ENCODE results near the gene BFAR. TPM values are rescaled to one million over a fixed set of nuclear protein-coding genes. Genes with fewer than 3 reads are reported as not detected.
"Not testable (repeated sequence)": the region's sequence is repeated elsewhere in the genome, so short reads cannot be mapped to it uniquely, and the experiment has no call there.

Gene BFAR
- polyA plus RNA-seq, 12 donors, result 43.9 to 64.1 (median 54.2) TPM; not detected in 1

DNA sequence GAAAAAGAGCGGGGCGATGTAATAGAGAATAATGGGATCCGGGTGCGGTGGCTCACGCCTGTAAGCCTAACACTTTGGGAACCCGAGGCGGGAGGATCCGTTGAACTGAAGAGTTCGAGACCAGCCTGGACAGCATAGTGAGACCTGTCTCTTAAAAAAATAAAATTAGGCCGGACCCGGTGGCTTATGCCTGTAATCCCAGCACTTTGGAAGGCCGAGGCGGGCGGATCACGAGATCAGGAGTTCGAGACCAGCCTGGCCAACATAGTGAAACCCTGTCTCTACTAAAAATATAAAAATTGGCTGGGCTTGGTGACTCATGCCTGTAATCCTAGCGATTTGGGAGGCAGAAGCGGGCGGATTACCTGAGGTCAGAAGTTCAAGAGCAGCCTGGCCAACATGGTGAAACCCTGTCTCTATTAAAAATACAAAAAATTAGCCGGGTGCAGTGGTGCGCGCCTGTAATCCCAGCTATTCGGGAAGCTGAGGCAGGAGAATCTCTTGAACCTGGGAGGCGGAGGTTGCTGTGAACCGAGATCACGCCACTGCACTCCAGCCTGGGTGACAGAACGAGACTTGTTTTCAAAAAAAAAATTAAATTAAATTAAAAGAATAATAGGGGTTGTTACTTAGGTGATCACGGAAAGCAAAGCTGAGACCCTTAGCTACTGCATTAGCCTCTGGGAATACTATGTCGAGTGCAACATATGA lies 2.0 kb upstream of the BFAR start:
- not testable (repeated sequence) for DNase-seq

DNA sequence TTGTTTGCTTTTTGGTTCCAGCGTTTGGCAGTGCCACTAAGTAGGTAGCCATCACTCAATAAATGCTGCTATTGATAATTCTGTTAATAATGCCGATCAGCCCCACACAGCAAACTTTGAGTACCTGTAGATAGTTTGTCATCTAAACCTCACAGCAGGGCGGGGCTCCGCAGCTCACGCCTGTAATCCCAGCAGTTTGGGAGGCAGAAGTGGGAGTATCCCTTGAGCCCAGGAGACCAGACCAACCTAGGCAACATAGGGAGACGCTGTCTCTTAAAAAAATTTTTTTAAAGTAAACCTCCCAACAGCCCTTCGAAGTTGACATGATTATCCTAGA lies 1.6 kb downstream of the BFAR start:
- DNase-seq, result no peak

DNA sequence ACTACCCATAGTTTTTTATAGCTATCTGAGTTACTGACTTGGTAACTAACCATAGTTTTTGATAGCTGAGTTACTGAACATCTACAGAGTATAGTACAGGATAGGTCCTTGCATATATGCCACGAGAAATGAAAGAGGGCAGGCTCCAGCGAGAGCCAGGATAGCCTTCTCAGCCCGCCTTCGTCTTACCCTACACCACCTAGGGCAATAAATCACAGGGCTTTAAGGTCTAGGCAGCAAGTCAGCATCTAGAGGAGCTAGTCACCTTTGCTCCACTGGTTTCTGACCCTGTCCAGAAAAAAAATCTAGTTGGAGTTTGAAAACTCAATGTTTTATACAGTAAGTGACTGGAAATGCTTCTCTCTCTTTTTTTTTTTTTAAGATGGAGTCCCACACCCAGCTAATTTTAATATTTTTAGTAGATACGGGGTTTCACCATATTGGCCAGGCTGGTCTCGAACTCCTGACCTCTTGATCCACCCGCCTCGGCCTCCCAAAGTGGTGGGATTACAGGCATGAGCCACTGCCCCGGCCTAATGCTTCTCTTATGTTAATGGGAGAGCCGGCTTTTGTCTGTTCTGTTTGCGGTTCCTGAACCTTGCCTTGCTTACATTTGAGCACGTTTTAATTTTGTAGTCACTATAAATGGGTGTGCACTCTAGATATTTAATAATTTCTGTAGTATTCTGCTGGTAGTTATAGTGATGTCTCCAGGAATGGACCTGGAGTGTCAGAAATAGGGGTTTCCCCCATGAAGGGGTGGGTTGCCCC lies 2.8 kb downstream of the BFAR start:
- DNase-seq, result no peak

DNA sequence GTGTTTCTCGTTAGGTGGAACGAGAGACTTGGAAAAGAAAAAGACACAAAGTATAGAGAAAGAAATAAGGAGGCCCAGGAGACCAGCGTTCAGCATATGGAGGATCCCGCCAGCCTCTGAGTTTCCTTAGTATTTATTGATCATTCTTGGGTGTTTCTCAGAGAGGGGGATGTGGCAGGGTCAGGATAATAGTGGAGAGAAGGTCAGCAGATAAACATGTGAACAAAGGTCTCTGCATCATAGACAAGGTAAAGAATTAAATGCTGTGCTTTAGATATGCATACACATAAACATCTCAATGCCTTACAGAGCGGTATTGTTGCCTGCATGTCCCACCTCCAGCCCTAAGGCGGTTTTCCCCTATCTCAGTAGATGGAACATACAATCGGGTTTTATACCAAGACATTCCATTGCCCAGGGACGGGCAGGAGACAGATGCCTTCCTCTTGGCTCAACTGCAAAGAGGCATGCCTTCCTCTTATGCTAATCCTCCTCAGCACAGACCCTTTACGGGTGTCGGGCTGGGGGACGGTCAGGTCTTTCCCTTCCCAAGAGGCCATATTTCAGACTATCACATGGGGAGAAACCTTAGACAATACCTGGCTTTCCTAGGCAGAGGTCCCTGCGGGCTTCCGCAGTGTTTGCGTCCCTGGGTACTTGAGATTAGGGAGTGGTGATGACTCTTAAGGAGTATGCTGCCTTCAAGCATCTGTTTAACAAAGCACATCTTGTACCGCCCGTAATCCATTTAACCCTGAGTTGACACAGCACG lies 3.6 kb downstream of the BFAR start:
- DNase-seq, result not testable (repeated sequence)

DNA sequence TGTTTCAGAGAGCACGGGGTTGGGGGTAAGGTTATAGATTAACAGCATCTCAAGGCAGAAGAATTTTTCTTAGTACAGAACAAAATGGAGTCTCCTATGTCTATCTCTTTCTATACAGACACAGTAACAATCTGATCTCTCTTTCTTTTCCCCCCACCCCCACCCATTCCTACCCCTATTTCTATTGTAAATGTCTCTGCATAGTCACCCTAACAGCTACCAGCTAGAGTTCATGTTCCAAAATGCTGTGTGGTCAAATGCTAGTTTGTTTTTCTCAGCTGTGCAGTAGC lies 4.1 kb downstream of the BFAR start:
- not testable (repeated sequence) for DNase-seq

DNA sequence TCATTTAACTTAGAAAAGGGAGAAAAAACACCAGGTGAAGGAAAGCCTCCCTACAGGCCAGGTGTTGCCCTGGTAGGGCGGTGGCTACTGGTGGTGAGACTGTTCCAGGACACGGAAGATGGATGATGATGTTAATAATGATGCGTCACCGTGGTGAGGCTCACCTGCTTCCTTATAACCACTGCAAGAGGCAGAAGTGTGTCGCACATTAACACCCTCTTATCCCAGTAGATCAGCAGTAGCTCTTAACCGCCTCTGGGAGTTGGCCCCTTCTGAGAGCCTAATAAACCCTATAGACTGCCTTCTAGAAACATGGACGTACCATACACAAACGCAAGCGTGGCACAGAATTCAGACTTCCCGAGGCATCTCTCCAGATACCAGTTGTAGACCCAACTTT lies 7.8 kb downstream of the BFAR start:
- no peak for DNase-seq

DNA sequence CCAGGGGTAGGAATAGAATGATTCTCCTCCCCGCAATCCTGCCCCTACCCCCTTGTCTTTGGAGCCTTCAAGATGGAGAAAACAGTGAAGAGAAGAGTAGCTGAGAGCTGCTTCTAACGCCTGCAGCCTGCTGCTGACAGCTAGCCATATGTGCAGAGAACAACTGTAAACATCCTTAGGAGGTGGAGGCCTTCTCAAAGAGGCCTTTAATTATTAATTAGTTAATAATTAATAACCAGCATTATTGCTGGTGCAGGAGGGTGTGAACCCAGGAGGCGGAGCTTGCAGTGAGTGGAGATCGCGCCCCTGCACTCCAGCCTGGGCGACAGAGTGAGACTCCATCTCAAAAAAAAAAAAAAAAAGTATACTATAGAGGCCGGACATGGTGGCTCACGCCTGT lies 8.5 kb downstream of the BFAR start:
- DNase-seq, result no peak

DNA sequence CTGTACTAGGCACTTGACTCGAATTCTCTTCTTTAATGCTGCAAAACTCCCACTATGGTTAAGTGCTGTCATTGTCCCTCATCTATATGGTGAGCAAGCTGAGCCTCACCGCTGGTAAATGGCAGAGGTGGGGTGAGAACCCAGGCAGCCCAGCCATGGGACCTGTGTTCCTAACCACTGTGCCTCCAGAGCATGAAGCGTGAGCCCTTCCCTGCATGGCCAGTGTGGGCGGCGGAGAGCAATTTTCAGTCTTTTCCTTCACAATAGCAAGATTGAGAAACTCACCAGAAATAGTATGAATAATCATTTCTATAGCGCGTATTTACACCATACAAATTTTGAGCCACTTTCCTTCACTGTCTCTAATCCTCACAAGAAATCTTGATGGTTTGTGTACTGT lies 9.2 kb downstream of the BFAR start:
- no peak for DNase-seq

DNA sequence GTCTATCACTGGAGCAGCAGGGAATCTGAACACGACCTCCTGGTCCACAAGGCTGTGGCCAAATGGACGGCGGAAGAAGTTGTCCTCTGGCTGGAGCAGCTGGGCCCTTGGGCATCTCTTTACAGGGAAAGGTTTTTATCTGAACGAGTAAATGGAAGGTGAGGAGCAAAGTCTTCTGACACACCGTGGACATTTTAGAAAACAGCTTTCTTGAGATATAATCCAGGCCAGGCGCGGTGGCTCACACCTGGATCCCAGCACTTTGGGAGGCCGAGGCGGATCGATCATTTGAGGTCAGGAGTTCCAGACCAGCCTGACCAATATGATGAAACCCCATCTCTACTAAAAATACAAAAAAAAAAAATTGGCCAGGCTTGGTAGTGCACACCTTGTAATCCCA lies 17.1 kb downstream of the BFAR start:
- no peak for DNase-seq

DNA sequence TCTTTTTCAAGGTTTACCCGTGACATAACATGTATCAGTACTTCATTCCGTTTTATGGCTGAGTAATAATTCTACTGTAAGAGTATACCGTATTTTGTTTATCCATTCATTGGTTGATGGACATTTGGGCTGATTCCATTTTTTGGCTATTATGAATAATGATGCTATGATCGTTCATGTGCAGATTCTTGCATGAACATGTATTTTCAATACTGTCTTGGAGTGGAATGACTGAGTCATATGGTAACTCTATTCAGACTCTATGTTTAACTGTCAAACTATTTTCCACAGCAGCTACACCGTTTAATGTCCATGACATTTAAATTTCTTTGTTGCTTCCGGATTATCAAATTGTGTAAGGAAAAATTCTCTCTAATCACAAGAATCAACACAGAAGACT lies 17.9 kb downstream of the BFAR start:
- no peak for DNase-seq

DNA sequence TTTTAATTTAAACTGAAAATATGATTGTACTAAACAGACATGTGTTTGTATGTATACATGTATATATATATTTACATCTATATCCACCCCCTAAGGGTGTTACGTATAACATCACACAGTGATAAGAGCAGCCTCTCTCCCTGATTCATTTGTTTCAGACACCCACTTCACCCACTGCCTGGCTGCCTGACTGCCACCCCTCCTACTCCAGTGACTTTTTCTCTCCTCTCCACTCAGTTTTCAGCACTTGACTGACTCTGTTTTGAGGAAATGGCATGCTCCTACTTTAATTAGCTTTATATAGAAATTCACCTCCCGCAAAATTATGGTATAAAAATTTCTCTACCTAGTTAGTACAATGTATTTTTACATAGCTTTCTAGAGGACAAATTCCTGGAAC lies 20.0 kb downstream of the BFAR start:
- no peak for DNase-seq

DNA sequence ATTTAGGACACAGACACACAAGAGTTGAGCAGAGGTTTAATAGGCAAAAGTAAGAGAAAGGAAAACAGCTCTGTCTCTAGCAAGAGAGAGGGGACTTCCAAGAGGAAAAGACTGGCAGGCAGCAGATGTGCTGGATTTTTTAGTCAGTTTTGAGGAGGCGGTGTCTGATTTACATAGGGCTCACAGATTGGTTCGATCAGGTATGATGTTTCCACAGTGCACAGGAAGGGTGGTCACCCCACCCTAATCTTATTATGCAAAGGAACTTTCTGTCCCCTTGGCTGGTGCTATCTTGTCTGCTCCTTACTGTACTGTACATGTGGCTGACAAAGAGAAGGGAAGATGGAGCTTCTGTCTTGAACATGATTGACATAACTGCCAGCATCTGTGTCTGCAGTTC lies 25.3 kb downstream of the BFAR start:
- no peak for DNase-seq

DNA sequence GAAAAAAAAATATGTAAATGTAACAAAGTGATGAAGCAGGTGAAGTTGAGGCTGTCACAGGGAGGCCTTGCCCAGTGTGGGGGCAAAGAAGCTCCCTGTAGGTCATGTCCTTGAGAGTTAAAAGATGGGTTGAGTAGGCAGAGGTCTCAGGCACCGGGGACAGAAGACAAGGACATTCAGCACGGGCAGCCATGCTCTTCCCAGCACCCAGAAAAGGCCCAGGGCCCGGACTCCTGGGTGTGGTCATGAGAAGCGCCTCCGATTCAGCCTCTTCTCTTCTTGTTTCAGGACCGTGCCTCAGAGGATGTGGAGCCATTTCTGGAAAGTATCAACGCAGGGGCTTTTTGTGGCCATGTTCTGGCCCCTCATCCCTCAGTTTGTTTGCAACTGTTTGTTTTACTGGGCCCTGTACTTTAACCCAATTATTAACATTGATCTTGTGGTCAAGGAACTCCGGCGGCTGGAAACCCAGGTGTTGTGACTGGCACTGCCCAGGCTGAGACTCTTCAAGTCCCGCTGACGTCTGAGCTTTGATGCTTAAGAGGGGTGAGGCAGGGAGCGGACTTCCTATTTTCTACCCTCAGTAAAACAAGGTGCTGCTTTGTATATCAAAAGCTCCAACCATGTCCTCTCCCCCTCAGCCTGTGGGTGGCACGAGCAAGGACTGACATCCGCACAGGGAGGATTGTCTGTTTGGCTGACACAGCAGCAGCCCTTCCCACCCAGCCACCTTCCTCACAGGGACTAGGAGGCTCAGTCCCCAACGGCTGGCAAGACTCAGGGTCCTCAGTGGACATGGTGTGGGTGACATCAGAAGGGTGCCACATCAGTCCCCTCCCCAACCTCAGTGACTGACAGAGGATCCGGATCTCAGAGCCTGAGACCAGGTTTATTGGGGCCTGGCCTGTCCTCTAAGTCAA lies 34.9 kb downstream of the BFAR start:
- DNase-seq, result no peak

DNA sequence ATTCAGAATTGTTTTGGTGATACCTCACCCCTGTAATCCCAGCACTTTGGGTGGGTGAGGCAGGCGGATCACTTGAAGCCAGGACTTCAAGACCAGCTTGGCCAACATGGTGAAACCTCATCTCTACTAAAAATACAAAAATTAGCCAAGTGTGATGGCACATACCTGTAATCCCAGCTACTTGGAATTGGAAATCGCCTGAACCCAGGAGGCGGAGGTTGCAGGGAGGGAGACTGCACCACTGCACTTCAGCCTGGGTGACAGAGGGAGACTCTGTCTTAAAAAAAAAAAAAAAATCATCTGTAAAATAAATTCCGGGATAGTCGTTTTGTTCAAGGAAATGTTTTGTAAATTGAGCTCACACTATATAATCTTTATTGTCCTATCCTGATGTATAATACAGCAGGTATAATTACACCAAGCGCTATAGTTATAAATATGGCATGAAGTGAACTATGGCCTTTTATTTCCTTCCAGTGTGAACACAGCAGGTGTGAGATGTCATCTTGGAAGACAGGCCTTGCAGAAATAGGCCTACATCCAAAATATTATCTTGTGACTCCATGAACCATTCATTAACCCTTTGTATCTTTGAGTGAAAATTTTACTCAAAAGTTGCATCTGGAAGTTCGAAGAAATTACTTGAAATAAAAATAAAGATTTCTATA lies 35.9 kb downstream of the BFAR start:
- no peak for DNase-seq

DNA sequence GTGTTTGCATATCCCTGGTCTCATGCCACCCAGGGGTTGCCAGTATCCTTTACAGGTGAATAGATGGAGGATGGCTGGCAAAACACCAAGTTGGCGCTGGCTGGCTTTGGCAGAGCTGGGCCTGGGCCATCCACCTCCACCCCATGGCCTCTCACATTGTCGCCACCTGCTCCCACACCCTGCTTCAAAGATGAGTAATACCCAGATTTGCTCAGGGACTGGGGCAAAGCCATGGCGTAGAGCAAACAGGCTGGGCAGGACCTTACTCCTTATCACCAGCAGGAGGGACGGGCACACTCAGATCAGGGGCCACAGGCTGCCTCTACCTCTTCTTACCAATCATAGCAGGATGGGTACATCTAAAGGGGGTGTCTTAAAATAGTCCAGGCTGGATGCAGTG lies 37.0 kb downstream of the BFAR start:
- no peak for DNase-seq

DNA sequence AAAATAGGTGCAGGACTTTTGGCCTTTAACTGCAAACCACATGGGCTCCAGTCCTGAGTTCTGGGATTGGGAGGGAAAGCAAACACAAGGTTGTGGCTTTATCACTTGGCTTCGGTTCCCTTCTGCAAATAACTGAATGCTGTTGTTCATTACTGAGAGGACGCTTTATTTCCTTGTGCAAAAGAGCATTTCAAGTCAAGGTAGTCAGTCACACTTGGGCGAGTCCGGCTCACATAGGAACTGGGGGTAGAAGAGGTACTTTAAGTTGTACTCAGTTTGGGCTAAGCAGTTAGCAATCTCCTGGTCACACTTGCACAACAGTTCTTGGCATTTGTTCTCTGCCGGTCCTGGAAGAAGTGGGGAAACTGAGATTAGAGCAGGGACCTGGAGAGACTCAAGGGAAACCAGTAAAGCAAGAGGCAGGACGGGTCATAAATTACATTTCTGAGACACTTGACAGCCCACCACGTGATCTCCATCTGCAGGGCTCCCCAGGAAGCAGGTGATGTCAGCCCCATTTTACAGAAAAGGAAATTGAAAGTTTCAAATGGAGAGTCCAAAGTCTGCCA lies 39.7 kb downstream of the BFAR start:
- no peak for DNase-seq

DNA sequence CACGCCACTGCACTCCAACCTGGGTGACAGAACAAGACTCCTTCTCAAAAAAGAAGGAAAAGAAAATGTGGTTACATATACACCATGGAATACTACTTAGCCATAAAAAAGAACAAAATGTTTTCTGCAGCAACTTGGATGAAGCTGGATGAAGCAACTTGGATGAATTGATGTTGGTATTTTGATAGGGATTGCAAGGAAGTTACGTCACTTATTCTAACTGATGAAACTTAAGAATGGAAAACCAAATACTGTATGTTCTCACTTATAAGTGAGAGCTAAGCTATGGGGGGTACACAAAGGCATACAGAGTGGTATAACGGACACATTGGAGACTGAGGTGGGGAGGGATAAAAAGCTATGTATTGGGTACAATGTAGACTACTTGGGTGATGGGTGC lies 43.9 kb downstream of the BFAR start:
- no peak for DNase-seq

DNA sequence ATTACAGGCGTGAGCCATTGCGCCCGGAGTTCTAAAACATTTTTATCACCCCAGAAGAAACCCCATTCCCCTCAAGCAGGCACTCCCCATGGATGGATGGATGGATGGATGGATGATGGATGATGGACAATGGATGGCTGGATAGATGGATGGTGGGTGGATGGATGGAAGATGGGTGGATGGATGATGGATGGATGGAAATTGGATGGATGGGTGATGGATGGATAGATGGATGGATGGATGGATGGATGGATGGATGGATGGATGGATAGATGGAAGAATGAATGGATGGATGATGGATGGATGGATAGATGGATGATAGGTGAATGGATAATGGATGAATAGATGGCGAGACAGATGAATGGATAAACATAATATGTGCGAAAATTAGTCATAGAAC lies 44.9 kb downstream of the BFAR start:
- no peak for DNase-seq

DNA sequence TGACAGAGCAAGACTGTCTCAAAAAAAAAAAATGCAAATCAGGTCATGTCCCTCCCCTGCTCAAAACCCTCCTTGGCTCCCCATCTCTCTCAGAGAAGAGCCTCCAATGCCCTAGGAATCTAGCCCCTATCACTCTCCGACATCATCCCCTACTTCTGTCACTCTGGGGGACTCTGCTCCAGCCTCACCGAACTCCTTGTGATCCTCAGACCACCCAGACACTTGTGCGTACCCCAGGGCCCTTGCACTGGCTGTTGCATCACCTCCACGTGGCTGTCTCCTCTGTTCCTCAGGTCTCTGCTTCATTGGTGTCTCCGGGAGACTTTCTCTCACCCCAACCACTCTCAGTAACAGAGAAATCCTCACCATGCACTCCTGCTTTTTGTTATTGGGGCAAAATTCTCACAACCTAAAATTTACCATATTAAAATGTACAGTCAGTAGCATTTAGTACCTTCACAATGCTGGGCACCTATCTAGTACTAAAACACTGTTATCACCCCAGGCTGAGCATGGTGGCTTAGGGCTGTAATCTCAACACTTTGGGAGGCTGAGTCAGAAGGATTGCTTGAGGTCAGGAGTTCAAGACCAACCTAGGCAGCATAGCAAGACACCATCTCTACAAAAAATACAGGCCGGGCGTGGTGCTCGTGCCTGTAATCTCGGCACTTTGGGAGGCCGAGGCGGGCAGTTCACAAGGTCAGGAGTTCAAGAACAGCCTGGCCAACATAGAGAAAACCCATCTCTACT lies 46.2 kb downstream of the BFAR start:
- DNase-seq, result no peak

DNA sequence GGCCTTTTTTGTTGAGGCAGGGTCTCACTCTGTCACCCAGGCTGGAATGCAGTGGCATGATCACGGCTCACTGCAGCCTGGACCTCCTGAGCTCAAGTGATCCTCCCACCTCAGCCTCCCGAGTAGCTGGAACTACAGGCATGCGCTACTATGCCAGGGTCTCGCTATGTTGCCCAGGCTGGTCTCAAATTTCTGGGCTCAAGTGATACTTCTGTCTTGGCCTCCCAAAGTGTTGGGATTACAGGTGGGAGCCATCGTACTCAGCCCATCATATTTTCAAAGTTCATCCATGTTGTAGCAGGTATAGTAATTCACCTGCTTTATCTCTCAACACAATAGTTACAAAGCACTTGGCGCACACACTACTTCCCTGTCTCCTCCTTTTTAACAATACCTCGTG lies 47.6 kb downstream of the BFAR start:
- not testable (repeated sequence) for DNase-seq

Data from muscle of arm (tissue), 12 donors.